ENCODE data around the gene AZIN2. TPM values are rescaled to one million over a fixed set of nuclear protein-coding genes. Genes with fewer than 3 reads are reported as not detected.
"Not testable (repeated sequence)": the region's sequence is repeated elsewhere in the genome, so short reads cannot be mapped to it uniquely, and the experiment has no call there.

The AZIN2 gene
- polyA plus RNA-seq, 1 donor from 2014 or later = 0.80 TPM

GRCh38 chr1:33047839-33048305 is 33.1 kb upstream of the AZIN2 start:
- Mint-ChIP-seq H3K4me3 (no peak overlapping the region), H3K4me1 (peaks cover 0 to 4% (median 0%) of the 10 kb centered on the region in 3 donors), H3K27ac (no peak overlapping the region), H3K9me3 (no peaks in the 10 kb centered on the region), H3K27me3 (peaks cover 12% of the 10 kb centered on the region), H3K36me3 (no peaks in the 10 kb centered on the region)

GRCh38 chr1:33048426-33048825 is 32.5 kb upstream of the AZIN2 start:
- Mint-ChIP-seq H3K36me3 (no peaks in the 10 kb centered on the region), H3K4me1 (peaks cover 0 to 4% (median 0%) of the 10 kb centered on the region in 3 donors), H3K4me3 (no peak overlapping the region), H3K27me3 (peaks cover 12% of the 10 kb centered on the region), H3K27ac (no peak overlapping the region), H3K9me3 (no peaks in the 10 kb centered on the region)

- no peaks in the 10 kb centered on the region for H3K9me3 Mint-ChIP-seq
- no peak overlapping the region for H3K4me3 Mint-ChIP-seq
- H3K27ac Mint-ChIP-seq = no peak overlapping the region
- H3K36me3 Mint-ChIP-seq = no peaks in the 10 kb centered on the region
- peaks cover 0 to 6% (median 0%) of the 10 kb centered on the region in 3 donors for H3K4me1 Mint-ChIP-seq
- H3K27me3 Mint-ChIP-seq = peaks cover 9% of the 10 kb centered on the region
These were observed 31.6 kb upstream of the AZIN2 start for GRCh38 chr1:33049371-33049770.

- no peak overlapping the region for H3K4me3 Mint-ChIP-seq
- H3K4me1 Mint-ChIP-seq = peaks cover 0 to 7% (median 0%) of the 10 kb centered on the region in 3 donors
- no peaks in the 10 kb centered on the region for H3K9me3 Mint-ChIP-seq
- peaks cover 9% of the 10 kb centered on the region for H3K27me3 Mint-ChIP-seq
- H3K36me3 Mint-ChIP-seq = no peaks in the 10 kb centered on the region
- H3K27ac Mint-ChIP-seq = no peak overlapping the region
These were observed 30.5 kb upstream of the AZIN2 start for GRCh38 chr1:33050221-33051076.

- H3K27me3 Mint-ChIP-seq = peaks cover 2% of the 10 kb centered on the region
- no peak overlapping the region for H3K4me3 Mint-ChIP-seq
- peaks cover 3 to 6% (median 4%) of the 10 kb centered on the region in 3 donors for H3K9me3 Mint-ChIP-seq
- no peaks in the 10 kb centered on the region for H3K36me3 Mint-ChIP-seq
- no peak overlapping the region for H3K27ac Mint-ChIP-seq
- peaks cover 0 to 12% (median 10%) of the 10 kb centered on the region in 3 donors for H3K4me1 Mint-ChIP-seq
These were observed 25.5 kb upstream of the AZIN2 start for GRCh38 chr1:33055210-33056008.

GRCh38 chr1:33056426-33056825 is 24.5 kb upstream of the AZIN2 start:
- Mint-ChIP-seq H3K4me3 (peak overlapping the region in 1 of 4 donors; percentile 8), H3K27ac (peak overlapping the region in 1 of 3 donors; percentile 31), H3K27me3 (no peaks in the 10 kb centered on the region), H3K4me1 (peaks cover 0 to 10% (median 10%) of the 10 kb centered on the region in 3 donors), H3K36me3 (no peaks in the 10 kb centered on the region), H3K9me3 (peaks cover 3 to 7% (median 4%) of the 10 kb centered on the region in 3 donors)

- Mint-ChIP-seq H3K4me3 (peak overlapping the region in 1 of 4 donors; percentile 27), H3K36me3 (no peaks in the 10 kb centered on the region), H3K4me1 (peaks cover 0 to 10% (median 10%) of the 10 kb centered on the region in 3 donors), H3K27ac (no peak overlapping the region), H3K9me3 (peaks cover 6 to 13% (median 8%) of the 10 kb centered on the region in 3 donors), H3K27me3 (no peaks in the 10 kb centered on the region)
These were observed 23.9 kb upstream of the AZIN2 start for GRCh38 chr1:33057095-33057494.

- Mint-ChIP-seq H3K9me3 (peaks cover 12 to 31% (median 28%) of the 10 kb centered on the region in 3 donors), H3K4me3 (no peak overlapping the region), H3K27me3 (peaks cover 1% of the 10 kb centered on the region), H3K27ac (no peak overlapping the region), H3K4me1 (peaks cover 0 to 10% (median 7%) of the 10 kb centered on the region in 3 donors), H3K36me3 (no peaks in the 10 kb centered on the region)
These were observed 20.3 kb upstream of the AZIN2 start for GRCh38 chr1:33060579-33061083.

GRCh38 chr1:33061834-33062233 is 19.1 kb upstream of the AZIN2 start:
- Mint-ChIP-seq H3K4me3 (no peak overlapping the region), H3K27me3 (peaks cover 1% of the 10 kb centered on the region), H3K9me3 (peaks cover 13 to 36% (median 32%) of the 10 kb centered on the region in 3 donors), H3K27ac (peak overlapping the region in 1 of 3 donors; percentile 2), H3K36me3 (no peaks in the 10 kb centered on the region), H3K4me1 (peaks cover 0 to 10% (median 7%) of the 10 kb centered on the region in 3 donors)

GRCh38 chr1:33064284-33064683 is 16.7 kb upstream of the AZIN2 start:
- H3K4me3 Mint-ChIP-seq, H3K27me3 Mint-ChIP-seq, H3K4me1 Mint-ChIP-seq, H3K27ac Mint-ChIP-seq, H3K36me3 Mint-ChIP-seq: not testable (repeated sequence)
- peaks cover 9 to 42% (median 37%) of the 10 kb centered on the region in 3 donors for H3K9me3 Mint-ChIP-seq

GRCh38 chr1:33065301-33065700 is 15.7 kb upstream of the AZIN2 start:
- H3K4me1 Mint-ChIP-seq = peaks cover 0 to 2% (median 0%) of the 10 kb centered on the region in 3 donors
- H3K27me3 Mint-ChIP-seq = peaks cover 2% of the 10 kb centered on the region
- H3K9me3 Mint-ChIP-seq = peaks cover 9 to 45% (median 37%) of the 10 kb centered on the region in 3 donors
- H3K27ac Mint-ChIP-seq = peak overlapping the region in 1 of 3 donors; percentile 27
- peak overlapping the region in 1 of 4 donors; percentile 30 for H3K4me3 Mint-ChIP-seq
- no peaks in the 10 kb centered on the region for H3K36me3 Mint-ChIP-seq

GRCh38 chr1:33066477-33066876 is 14.5 kb upstream of the AZIN2 start:
- H3K9me3 Mint-ChIP-seq = peaks cover 9 to 48% (median 37%) of the 10 kb centered on the region in 3 donors
- not testable (repeated sequence) for H3K27me3 Mint-ChIP-seq, H3K27ac Mint-ChIP-seq, H3K4me3 Mint-ChIP-seq, H3K4me1 Mint-ChIP-seq, H3K36me3 Mint-ChIP-seq

GRCh38 chr1:33068108-33068507 is 12.8 kb upstream of the AZIN2 start:
- H3K27me3 Mint-ChIP-seq, H3K4me3 Mint-ChIP-seq, H3K27ac Mint-ChIP-seq, H3K36me3 Mint-ChIP-seq, H3K4me1 Mint-ChIP-seq: not testable (repeated sequence)
- H3K9me3 Mint-ChIP-seq = peaks cover 3 to 41% (median 31%) of the 10 kb centered on the region in 3 donors

- H3K4me1 Mint-ChIP-seq = peaks cover 0 to 2% (median 0%) of the 10 kb centered on the region in 3 donors
- peaks cover 1% of the 10 kb centered on the region for H3K27me3 Mint-ChIP-seq
- H3K4me3 Mint-ChIP-seq = no peak overlapping the region
- no peak overlapping the region for H3K27ac Mint-ChIP-seq
- peaks cover 1 to 25% (median 12%) of the 10 kb centered on the region in 3 donors for H3K9me3 Mint-ChIP-seq
- H3K36me3 Mint-ChIP-seq = no peaks in the 10 kb centered on the region
These were observed 10.3 kb upstream of the AZIN2 start for GRCh38 chr1:33070628-33071027.

- Mint-ChIP-seq H3K27me3 (peaks cover 1% of the 10 kb centered on the region), H3K27ac (no peak overlapping the region), H3K4me1 (peaks cover 0 to 2% (median 0%) of the 10 kb centered on the region in 3 donors), H3K4me3 (no peak overlapping the region), H3K9me3 (peaks cover 0 to 11% (median 0%) of the 10 kb centered on the region in 3 donors), H3K36me3 (peaks cover 1% of the 10 kb centered on the region)
These were observed 8.2 kb upstream of the AZIN2 start for GRCh38 chr1:33072707-33073106.

Measured in IgD-negative memory B cell (primary cell).